DND-41 (cell line): ENCODE measurements around the gene NFATC2.

Source experiments
- CTCF ChIP-seq: IDR thresholded peaks from 2 replicates; pipeline ENCODE4 v1.5.1; 2012; ENCODE audit warnings: borderline replicate concordance, low read length, moderate library complexity, mild to moderate bottlenecking; ENCODE audit not compliant: poor library complexity, severe bottlenecking; ENCODE audit errors: extremely low read depth
- EZH2 ChIP-seq: IDR thresholded peaks from 3 replicates; pipeline ENCODE4 v1.6.1; 2012; ENCODE audit warnings: borderline replicate concordance, low read depth, mild to moderate bottlenecking, moderate library complexity, low read length, inconsistent platforms; ENCODE audit not compliant: severe bottlenecking

- no peak for TF ChIP-seq CTCF
- no peak for TF ChIP-seq EZH2
Measured at GRCh38 chr20:51487076-51487475, 55.4 kb downstream of the NFATC2 start.
